ENCODE measurements around the gene SCN9A.

Gene SCN9A

GRCh38 chr2:166167449-166167848 lies 208.3 kb downstream of the SCN9A start:
- DNase-seq: no peak

- DNase-seq: no peak
Observed at GRCh38 chr2:166163775-166164174, 212.0 kb downstream of the SCN9A start.

- DNase-seq: no peak
Observed at GRCh38 chr2:166158546-166158945, 217.2 kb downstream of the SCN9A start.

- no peak for DNase-seq
Observed at GRCh38 chr2:166157578-166157977, 218.2 kb downstream of the SCN9A start.

GRCh38 chr2:166156985-166157490 lies 218.7 kb downstream of the SCN9A start:
- DNase-seq: no peak

GRCh38 chr2:166155589-166155988 lies 220.2 kb downstream of the SCN9A start:
- DNase-seq: no peak

GRCh38 chr2:166154685-166155338 lies 220.9 kb downstream of the SCN9A start:
- DNase-seq: no peak

- no peak for DNase-seq
Observed at GRCh38 chr2:166152064-166152463, 223.7 kb downstream of the SCN9A start.

- no peak for DNase-seq
Observed at GRCh38 chr2:166148500-166149400, 227.0 kb downstream of the SCN9A start.

GRCh38 chr2:166147883-166148282 lies 227.9 kb downstream of the SCN9A start:
- DNase-seq: no peak
